SU-DHL-6 (cell line): ENCODE results near the gene LZIC.

Source experiments
- H2AFZ ChIP-seq: fragments of 200-600 bp; sonication (generic); 2 replicates; pipeline ENCODE4 v1.6.1; 2014; ENCODE audit warnings: low read depth, mild to moderate bottlenecking, moderate library complexity, mixed read lengths, antibody characterized with exemption, low read length; ENCODE audit not compliant: severe bottlenecking
- H3F3A ChIP-seq: fragments of 200-600 bp; shearing (Covaris generic); 2 replicates; pipeline ENCODE4 v1.6.0; 2016; ENCODE audit warnings: antibody characterized with exemption, mild to moderate bottlenecking; ENCODE audit not compliant: insufficient read depth
- H3K27ac ChIP-seq: fragments of 200-600 bp; sonication (generic); 2 replicates; pipeline ENCODE4 v1.5.1; 2016; ENCODE audit warnings: low read depth, mild to moderate bottlenecking, low read length, moderate library complexity, mixed read lengths
- H3K27me3 ChIP-seq: fragments of 200-600 bp; sonication (generic), shearing (Covaris generic); 2 replicates; pipeline ENCODE4 v1.6.0; 2014; ENCODE audit warnings: mild to moderate bottlenecking, low read length
- H3K36me3 ChIP-seq: fragments of 200-600 bp; sonication (generic); 2 replicates; pipeline ENCODE4 v1.6.1; 2014; ENCODE audit warnings: mild to moderate bottlenecking, low read length, mixed read lengths
- H3K4me2 ChIP-seq: fragments of 300-600, 200-600 bp; shearing (Covaris generic), sonication (generic); 2 replicates; pipeline ENCODE4 v1.6.0; 2014; ENCODE audit warnings: low read length, low read depth, mild to moderate bottlenecking; ENCODE audit not compliant: poor library complexity, severe bottlenecking
- H3K4me3 ChIP-seq: fragments of 200-600 bp; sonication (generic); 2 replicates; pipeline ENCODE4 v1.5.1; 2014; ENCODE audit warnings: antibody characterized with exemption, low read length, mild to moderate bottlenecking, mixed read lengths; ENCODE audit not compliant: insufficient read depth, poor library complexity, severe bottlenecking
- H3K79me2 ChIP-seq: fragments of 200-600 bp; sonication (generic); 2 replicates; pipeline ENCODE4 v1.6.1; 2014; ENCODE audit warnings: mild to moderate bottlenecking, low read length, moderate library complexity; ENCODE audit not compliant: insufficient read depth
- H3K9ac ChIP-seq: fragments of 200-600 bp; sonication (generic); 2 replicates; pipeline ENCODE4 v1.7.0; 2014; ENCODE audit warnings: mild to moderate bottlenecking, low read length
- H3K9me2 ChIP-seq: fragments of 200-600 bp; sonication (generic); replicated peaks from 2 replicates; pipeline ENCODE4 v1.6.1; 2014; ENCODE audit warnings: low read length; ENCODE audit not compliant: insufficient read depth
- H3K9me3 ChIP-seq: fragments of 200-600 bp; sonication (generic); 2 replicates; pipeline ENCODE4 v1.6.1; 2014; ENCODE audit warnings: low read length, mixed read lengths; ENCODE audit not compliant: insufficient read depth
- H4K20me1 ChIP-seq: fragments of 200-600 bp; sonication (generic); 2 replicates; pipeline ENCODE4 v1.6.1; 2014; ENCODE audit warnings: low read depth, mild to moderate bottlenecking, antibody characterized with exemption, low read length, moderate library complexity, mixed read lengths
- EZH2phosphoT487 ChIP-seq: fragments of 200-600 bp; sonication (generic), shearing (Covaris generic); conservative IDR thresholded peaks from 2 replicates; pipeline ENCODE4 v1.6.1; 2018; ENCODE audit warnings: mild to moderate bottlenecking, antibody characterized with exemption, low read length, moderate library complexity, mixed read lengths
- TF ChIP-seq, protein P1 (sequence below): fragments of 200-600 bp; sonication (generic); IDR thresholded peaks from one replicate; pipeline ENCODE4 v1.5.1; 2017; ENCODE audit warnings: antibody characterized with exemption, mild to moderate bottlenecking, low read length, moderate library complexity; ENCODE audit not compliant: insufficient read depth, poor library complexity, severe bottlenecking

Gene LZIC

GRCh38 chr1:9910423-9911178 lies 32.6 kb downstream of the LZIC start:
- Histone ChIP-seq H2AFZ (peak overlapping the region; percentile 94), H3K4me3 (peak overlapping the region; percentile 56), H3K9me3 (no peaks in the 10 kb centered on the region), H3K9ac (peak overlapping the region; percentile 60), H3K4me2 (peak overlapping the region; percentile 83), H3K9me2 (no peaks in the 10 kb centered on the region), H3K27me3 (no peaks in the 10 kb centered on the region), H3F3A (peaks cover 5% of the 10 kb centered on the region; the same call in 1 of the 2 replicates), H3K27ac (peak overlapping the region; percentile 68), H3K36me3 (no peaks in the 10 kb centered on the region), H3K79me2 (no peaks in the 10 kb centered on the region), H4K20me1 (no peaks in the 10 kb centered on the region)
- no peak for TF ChIP-seq EZH2phosphoT487
- TF ChIP-seq, protein P1, sequence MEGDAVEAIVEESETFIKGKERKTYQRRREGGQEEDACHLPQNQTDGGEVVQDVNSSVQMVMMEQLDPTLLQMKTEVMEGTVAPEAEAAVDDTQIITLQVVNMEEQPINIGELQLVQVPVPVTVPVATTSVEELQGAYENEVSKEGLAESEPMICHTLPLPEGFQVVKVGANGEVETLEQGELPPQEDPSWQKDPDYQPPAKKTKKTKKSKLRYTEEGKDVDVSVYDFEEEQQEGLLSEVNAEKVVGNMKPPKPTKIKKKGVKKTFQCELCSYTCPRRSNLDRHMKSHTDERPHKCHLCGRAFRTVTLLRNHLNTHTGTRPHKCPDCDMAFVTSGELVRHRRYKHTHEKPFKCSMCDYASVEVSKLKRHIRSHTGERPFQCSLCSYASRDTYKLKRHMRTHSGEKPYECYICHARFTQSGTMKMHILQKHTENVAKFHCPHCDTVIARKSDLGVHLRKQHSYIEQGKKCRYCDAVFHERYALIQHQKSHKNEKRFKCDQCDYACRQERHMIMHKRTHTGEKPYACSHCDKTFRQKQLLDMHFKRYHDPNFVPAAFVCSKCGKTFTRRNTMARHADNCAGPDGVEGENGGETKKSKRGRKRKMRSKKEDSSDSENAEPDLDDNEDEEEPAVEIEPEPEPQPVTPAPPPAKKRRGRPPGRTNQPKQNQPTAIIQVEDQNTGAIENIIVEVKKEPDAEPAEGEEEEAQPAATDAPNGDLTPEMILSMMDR: no peak

GRCh38 chr1:9910076-9910422 lies 33.1 kb downstream of the LZIC start, which contains the start of gene CTNNBIP1:
TSS of gene CTNNBIP1 (minus strand) at chr1:9910269. CDS start at chr1:9872064, 38,205 bp downstream.
- Histone ChIP-seq H2AFZ (peak within 1 kb of the TSS; percentile 94), H3K9ac (peak within 1 kb of the TSS; percentile 60), H3K4me3 (peak within 1 kb of the TSS; percentile 56), H3K9me3 (no peaks in the 10 kb centered on the region), H3K27ac (peak within 1 kb of the TSS; percentile 68), H3K79me2 (no peaks in the 10 kb centered on the region), H3K9me2 (no peaks in the 10 kb centered on the region), H3K4me2 (peak within 1 kb of the TSS; percentile 83), H4K20me1 (no peaks in the 10 kb centered on the region), H3K27me3 (no peaks in the 10 kb centered on the region), H3F3A (peaks cover 5% of the 10 kb centered on the region; the same call in 1 of the 2 replicates), H3K36me3 (no peaks in the 10 kb centered on the region)
- TF ChIP-seq, protein P1: no peak
- TF ChIP-seq EZH2phosphoT487: no peak

GRCh38 chr1:9909234-9910046 lies 33.8 kb downstream of the LZIC start:
- Histone ChIP-seq H3K79me2 (no peaks in the 10 kb centered on the region), H3K9me2 (no peaks in the 10 kb centered on the region), H3K4me3 (peak overlapping the region; percentile 52), H4K20me1 (no peaks in the 10 kb centered on the region), H3K9ac (peak overlapping the region; percentile 57), H3F3A (peaks cover 5% of the 10 kb centered on the region; the same call in 1 of the 2 replicates), H3K27ac (no peak overlapping the region), H3K4me2 (peak overlapping the region; percentile 77), H2AFZ (peak overlapping the region; percentile 73), H3K36me3 (no peaks in the 10 kb centered on the region), H3K9me3 (no peaks in the 10 kb centered on the region), H3K27me3 (no peaks in the 10 kb centered on the region)
- TF ChIP-seq, protein P1: no peak
- no peak for TF ChIP-seq EZH2phosphoT487
